Lower leg skin (tissue), 3 donors: ENCODE data around the gene NRSN2.

Experiments used
- CTCF ChIP-seq, 3 donors: fragments of 450-650 bp; IDR thresholded peaks; one replicate each; pipeline ENCODE4 v1.5.1; 2016; ENCODE audit warnings: antibody characterized with exemption in 3 of 3, mild to moderate bottlenecking in 3 of 3, moderate library complexity in 2 of 3
- POLR2A ChIP-seq, 2 donors: fragments of 450-650 bp; IDR thresholded peaks; one replicate each; pipeline ENCODE4 v1.6.1; 2016 to 2017; ENCODE audit warnings: antibody characterized with exemption in 2 of 2, mild to moderate bottlenecking in 1 of 2, moderate library complexity in 1 of 2

GRCh38 chr20:361561-361960, 14.7 kb downstream of the NRSN2 start:
- TF ChIP-seq CTCF (IDR thresholded peaks at IDR 0.05) (no peak), POLR2A (IDR thresholded peaks at IDR 0.05) (no peak)
